HG02885 (cell line): ENCODE measurements around the gene PLPPR2.
"Not testable (repeated sequence)": the region's sequence is repeated elsewhere in the genome, so short reads cannot be mapped to it uniquely, and the experiment has no call there.

Experiments used
- ATAC-seq: cut with Tn5 transposase; IDR thresholded peaks from one replicate; pipeline ENCODE4 v1.9.1; 2021; ENCODE audit warnings: mild to moderate bottlenecking; ENCODE audit not compliant: unreplicated experiment, poor library complexity

PLPPR2 gene

DNA sequence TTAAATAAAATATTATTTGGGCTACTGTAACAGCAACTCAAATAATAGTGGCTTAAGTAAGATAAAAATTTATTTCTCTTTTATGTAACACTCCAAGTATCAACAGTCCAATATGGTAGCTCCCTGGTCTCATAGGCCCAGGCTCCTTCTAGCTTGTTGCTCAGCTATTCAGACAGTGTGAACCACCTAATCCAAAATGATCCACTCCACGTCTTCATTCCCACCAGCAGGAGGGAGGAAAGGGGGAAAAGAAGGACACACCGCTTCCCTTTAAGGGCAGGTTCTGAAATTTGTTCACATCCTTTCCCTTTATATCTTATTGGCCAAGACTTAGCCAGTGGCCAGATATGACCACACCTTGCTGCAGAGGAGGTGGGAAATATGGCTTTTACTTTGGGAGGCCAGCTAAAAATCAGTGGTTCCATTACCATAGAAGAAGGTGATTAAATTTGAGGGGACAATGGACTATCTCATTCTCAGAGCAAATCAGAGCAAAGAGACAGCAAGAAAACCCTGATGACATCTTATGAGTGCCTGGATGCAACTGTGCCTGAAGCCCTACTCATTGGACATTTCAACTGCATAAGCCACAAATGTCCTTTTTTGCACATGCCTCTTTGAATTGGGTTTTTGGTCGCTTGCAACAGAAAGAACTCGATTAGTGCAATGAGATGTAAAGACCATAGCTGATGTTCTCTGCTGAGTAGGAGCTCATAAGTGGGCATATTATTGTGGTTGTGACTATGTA is 35.9 kb downstream of the PLPPR2 start:
- ATAC-seq: no peak

DNA sequence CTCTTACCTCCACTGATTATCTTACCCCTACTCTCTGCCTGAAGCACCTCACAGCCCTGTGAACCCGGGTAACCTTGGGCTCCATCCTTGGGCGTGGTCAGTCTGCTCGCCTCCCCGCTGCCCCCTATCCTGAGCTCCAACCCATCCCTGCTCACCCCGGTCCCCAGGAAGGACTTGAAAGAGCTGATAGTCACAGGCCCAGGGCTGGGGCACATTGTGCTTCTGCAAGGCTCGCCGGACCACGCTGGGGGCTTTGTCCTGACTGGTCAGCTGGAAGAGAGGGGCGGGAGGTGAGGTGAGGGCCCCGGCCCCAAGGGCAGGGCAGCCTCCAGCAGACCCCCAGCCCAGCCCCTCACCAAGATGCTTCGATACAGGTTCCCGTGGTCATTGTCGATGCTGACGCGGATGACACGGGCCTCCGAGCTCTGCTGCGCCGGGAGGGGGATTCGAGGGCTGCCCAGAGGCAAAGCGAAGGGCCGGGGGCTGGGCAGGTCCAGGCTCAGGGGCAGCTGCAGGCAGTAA is 41.9 kb downstream of the PLPPR2 start:
- no peak for ATAC-seq

DNA sequence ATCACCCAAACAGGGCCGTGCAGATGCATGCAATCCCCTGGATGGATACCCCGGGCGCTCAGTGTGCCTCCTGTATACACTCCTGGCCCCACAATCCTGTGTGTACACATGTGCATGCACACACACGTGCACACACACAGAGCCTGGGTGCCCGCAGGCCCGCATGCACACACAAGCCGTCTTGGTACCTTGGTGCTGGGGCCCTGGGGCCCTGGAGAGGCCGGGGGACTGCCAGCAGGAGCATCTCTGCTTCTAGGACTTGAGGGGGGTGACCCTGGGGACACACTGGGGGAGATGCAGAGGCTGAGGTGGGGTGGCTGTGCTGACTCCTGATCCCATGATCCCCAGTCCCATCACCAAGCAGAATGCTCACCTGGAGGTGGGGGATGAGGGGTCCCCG is 44.4 kb downstream of the PLPPR2 start:
- ATAC-seq: no peak

DNA sequence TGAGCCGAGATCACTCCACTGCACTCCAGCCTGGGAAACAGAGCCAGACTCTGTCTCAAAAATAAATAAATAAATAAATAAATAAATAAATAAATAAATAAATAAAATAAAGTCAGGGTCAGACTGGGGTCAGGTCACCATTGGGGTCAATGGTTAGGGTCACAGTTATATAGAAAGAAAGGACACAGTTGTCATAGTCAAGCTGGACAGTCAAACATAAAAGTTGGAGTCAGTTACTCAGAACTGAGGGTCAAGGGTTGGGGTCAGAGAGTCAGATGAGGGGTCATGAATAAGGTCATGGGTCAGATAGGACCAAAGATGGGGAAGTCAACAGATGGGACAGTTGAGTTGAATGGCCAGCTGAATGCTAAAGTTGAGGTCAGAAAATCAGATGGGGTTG is 45.6 kb downstream of the PLPPR2 start:
- no peak for ATAC-seq

DNA sequence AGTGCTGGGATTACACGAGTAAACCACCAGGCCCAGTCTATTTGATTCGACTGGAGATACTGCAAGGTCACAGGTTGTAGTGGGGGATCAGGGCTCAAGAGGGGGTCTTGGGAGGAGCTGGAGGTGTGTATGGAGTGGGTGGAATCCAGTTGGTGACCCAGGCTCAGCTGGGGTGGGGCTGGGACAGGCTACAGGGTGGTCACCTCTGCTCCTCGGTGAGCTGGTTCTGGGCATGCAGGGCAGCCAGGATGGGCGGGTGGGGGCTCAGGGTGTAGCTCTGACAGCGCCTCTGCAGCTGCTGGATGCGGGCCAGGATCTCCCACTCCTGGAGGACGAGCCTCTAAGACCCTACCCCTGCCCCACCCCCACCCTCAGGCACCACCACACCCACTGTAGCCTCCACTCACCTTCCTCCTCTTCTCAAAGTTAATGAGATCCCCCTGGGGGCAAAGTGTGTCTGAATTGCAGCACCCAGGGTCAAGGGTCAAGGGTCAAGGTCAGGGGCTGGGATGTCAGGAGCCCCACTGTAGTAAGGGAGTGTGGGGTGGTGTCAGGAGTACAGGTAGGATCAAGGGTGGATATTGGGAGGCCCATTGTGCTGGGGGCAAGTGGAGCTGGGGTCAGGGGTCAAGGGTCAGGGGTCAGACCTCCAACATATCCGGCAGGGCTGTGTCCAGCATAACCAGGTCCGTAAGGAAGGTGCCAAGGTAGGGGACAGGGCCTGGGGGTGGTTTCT is 46.7 kb downstream of the PLPPR2 start:
- ATAC-seq: no peak

DNA sequence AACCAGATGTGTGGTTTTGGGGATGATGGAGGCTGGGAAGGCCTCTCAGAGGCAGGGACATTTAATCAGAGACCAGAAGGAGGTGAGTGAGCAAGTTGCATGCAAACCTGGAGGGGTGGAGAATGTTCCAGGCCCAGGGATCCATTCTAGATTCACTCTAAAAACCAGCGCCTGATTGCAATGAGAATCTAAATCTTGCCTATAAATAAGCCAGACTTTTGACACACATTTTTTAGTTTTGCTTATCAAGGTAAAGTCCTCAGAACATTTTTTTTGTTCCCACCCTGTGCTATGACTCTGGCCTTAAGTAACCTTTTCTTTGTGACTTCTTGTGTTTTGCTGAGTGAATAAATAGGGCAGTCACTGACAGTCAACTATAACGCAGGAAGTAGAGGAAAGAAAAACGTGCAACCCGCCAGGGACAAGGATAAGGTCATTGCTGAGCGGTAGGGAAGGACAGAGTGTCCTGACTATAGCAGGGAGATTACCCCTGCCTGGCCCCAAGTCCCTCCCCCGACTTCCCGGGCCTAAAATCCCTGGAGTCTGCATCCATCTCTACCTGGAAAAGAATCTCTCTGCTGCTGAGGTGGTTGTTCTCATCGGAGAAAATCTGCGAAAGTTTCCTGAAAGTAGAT is 49.5 kb downstream of the PLPPR2 start:
- no peak for ATAC-seq

DNA sequence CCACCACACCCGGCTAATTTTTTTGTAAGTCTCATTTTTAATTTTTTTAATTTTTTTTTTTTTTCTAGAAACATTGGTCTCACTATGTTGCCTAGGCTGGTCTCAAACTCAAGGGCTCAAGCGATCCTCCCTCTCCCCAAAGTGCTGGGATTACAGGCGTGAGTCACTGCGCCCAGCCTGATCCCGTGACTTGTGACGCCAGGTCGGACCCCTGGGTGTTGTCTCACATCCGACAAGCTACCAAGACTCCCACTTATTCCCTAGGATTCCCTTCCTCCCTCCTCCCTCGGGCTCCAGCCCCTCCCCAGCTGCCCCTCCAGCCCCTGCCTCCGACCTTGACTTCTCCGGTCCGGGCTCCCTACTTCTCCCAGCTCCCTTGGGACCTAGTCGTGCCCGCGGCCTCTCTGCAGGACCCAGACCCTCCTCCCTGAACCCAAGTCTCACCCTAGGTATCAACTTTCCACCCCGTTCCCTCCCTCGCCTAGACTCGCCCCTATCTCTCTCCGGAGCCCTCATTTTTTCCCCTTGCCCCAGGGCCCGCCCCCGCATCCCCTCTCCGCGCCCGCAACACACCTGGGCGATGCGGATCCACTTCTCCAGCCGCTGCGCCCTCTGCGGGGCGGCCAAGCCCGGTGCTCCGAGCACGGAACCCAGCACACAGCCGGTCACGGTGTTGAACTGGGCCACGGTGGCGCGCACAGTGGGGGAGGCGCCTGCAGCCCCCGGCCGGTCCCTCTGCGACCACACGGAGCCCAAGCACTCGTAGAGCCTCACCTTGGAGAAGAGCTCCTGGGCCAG is 50.8 kb downstream of the PLPPR2 start:
- ATAC-seq: no peak

DNA sequence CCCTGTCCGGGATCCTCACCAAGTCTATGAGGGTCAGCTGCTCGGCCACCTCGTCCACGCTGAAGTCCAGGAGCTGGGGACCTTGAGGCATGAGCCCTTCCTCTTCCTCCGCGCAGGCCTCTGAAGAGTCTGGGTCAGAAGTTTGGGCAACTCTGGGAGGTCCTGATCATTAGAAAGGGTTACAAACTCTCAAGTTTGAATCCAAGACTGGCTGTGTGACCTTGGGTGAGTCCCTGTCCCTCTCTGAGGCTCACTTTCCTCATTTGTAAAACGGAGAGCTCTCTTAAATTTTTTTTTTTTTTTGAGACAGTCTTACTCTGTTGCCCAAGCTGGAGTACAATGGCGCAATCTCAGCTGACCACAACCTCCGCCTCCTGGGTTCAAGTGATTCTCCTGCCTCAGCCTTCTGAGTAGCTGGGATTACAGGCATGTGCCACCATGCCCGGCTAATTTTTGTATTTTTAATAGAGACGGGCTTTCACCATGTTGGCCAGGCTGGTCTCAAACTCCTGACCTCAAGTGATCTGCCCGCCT is 51.5 kb downstream of the PLPPR2 start:
- ATAC-seq: not testable (repeated sequence)

DNA sequence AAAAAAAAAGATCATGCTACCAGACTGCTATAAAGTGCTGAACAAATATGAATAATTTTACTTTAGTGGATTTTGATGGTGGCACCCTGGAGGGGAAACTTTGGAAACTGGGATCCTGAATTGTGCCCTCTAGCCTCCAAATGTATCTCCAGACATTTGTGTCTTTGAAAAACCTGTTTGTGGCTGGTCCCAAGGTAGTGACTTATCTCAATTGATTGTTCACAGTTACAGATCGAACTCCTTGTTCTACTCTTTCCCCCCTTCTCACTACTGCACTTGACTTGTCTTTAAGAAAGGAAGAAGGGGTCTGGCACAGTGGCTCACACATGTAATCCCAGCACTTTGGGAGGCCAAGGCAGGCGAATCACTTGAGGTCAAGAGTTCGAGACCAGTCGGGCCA is 53.4 kb downstream of the PLPPR2 start:
- ATAC-seq: no peak

DNA sequence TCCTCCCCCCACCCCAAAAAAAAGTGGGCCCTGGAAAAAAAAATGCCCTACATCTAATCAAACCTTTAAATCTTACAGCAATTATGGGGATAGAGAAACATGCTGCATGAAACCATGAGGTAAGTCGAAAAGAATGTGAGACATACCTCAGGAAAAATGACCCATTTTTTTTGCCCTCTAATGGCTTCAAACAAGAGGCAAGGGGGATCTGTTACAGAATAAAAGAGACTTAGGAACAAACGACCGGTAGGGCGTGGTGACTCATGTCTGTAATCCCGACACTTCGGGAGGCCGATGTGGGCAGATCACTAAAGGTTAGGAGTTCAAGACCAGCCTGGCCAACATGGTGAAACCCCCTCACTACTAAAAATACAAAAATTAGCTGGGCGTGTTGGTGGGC is 55.5 kb downstream of the PLPPR2 start:
- no peak for ATAC-seq

DNA sequence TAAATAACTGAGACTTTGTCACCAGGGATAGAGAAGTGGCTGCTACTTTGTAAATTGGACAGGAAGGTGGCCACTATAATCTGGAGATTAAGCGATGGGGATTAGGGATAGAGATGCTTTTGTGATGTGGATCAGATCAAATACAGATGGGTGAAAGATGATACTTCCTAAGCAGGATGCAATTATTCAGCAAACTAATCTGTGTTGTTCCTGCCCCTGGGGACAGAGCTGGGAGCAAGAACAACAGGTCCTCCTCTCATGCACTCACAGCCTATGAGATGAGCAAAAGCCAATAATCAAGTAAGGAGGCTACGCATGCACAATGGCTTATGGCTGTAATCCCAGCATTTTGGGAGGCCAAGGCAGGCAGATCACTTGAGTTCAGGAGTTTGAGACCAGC is 59.3 kb downstream of the PLPPR2 start:
- ATAC-seq: no peak
